ENCODE data around the gene RPRD1B.

RPRD1B gene

DNA sequence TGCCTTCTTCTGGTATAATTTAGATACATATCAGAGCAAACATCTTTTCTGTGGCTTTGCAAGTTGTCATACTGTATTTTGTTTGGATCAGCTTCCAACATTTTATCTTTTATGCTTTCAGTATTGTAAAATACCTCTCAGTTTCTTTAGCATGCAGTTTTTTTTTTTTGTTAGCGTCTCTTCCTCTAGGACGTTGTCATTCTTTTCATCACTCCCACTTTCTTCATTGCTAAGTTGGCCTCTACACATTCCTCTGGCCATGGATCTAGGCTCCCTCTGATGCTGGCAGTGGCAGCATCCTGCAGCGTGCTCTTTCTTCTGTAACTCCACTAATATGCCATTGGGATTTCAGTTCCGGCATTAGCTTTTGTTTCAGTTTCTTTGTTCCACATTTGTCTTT, 21.7 kb downstream of the RPRD1B start:
- Histone ChIP-seq H3K9me2 (replicated peaks; ENCODE audit: low read depth, low read length) (no peaks in the 10 kb centered on the region), H2AFZ (ENCODE audit: low read length) (no peak overlapping the region), H3K27me3 (ENCODE audit: insufficient read depth, low read length, poor library complexity, severe bottlenecking) (no peaks in the 10 kb centered on the region), H4K20me1 (ENCODE audit: insufficient read depth, low read length, poor library complexity, severe bottlenecking) (peaks cover 23% of the 10 kb centered on the region), H3F3A (ENCODE audit: low read depth) (no peaks in the 10 kb centered on the region), H3K4me2 (ENCODE audit: low read depth, low read length, poor library complexity, severe bottlenecking) (no peak overlapping the region), H3K4me1 (ENCODE audit: insufficient read depth, low read length, poor library complexity, severe bottlenecking) (no peaks in the 10 kb centered on the region), H3K9ac (ENCODE audit: low read depth, low read length, poor library complexity, severe bottlenecking) (no peak overlapping the region), H3K4me3 (ENCODE audit: low read length, poor library complexity, severe bottlenecking) (no peak overlapping the region), H3K9me3 (ENCODE audit: insufficient read depth, low read depth, low read length) (no peaks in the 10 kb centered on the region), H3K79me2 (ENCODE audit: insufficient read depth, low read length) (peaks cover 46% of the 10 kb centered on the region), H3K36me3 (ENCODE audit: insufficient read depth, low read length) (peaks cover 63% of the 10 kb centered on the region)
- TF ChIP-seq, protein P1, sequence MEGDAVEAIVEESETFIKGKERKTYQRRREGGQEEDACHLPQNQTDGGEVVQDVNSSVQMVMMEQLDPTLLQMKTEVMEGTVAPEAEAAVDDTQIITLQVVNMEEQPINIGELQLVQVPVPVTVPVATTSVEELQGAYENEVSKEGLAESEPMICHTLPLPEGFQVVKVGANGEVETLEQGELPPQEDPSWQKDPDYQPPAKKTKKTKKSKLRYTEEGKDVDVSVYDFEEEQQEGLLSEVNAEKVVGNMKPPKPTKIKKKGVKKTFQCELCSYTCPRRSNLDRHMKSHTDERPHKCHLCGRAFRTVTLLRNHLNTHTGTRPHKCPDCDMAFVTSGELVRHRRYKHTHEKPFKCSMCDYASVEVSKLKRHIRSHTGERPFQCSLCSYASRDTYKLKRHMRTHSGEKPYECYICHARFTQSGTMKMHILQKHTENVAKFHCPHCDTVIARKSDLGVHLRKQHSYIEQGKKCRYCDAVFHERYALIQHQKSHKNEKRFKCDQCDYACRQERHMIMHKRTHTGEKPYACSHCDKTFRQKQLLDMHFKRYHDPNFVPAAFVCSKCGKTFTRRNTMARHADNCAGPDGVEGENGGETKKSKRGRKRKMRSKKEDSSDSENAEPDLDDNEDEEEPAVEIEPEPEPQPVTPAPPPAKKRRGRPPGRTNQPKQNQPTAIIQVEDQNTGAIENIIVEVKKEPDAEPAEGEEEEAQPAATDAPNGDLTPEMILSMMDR (conservative IDR thresholded peaks at IDR 0.05; ENCODE audit: low read length) = no peak
- no peak for TF ChIP-seq EZH2phosphoT487 (IDR thresholded peaks at IDR 0.05; ENCODE audit: borderline replicate concordance)

DNA sequence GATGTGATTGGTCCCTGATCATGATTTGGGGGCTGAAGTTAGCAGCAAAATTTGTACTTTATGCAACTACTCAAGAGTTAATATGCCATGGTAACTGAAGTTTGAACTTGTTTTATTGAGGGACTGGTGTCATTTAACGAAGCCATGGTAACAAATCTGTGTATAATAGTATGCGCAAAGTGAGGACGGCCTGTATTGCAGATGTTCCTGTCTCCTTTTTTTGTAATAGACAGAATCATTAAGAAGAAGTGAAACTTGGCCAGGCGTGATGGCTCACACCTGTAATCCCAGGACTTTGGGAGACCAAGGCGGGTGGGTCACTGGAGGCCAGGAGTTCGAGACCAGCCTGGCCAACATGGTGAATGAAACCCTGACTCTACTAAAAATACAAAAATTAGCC, 22.3 kb downstream of the RPRD1B start:
- Histone ChIP-seq H3F3A (ENCODE audit: low read depth) (no peaks in the 10 kb centered on the region), H3K9me3 (ENCODE audit: insufficient read depth, low read depth, low read length) (no peaks in the 10 kb centered on the region), H2AFZ (ENCODE audit: low read length) (no peak overlapping the region), H4K20me1 (ENCODE audit: insufficient read depth, low read length, poor library complexity, severe bottlenecking) (peaks cover 17% of the 10 kb centered on the region), H3K4me3 (ENCODE audit: low read length, poor library complexity, severe bottlenecking) (no peak overlapping the region), H3K9ac (ENCODE audit: low read depth, low read length, poor library complexity, severe bottlenecking) (no peak overlapping the region), H3K79me2 (ENCODE audit: insufficient read depth, low read length) (peaks cover 40% of the 10 kb centered on the region), H3K27me3 (ENCODE audit: insufficient read depth, low read length, poor library complexity, severe bottlenecking) (no peaks in the 10 kb centered on the region), H3K9me2 (replicated peaks; ENCODE audit: low read depth, low read length) (no peaks in the 10 kb centered on the region), H3K36me3 (ENCODE audit: insufficient read depth, low read length) (peaks cover 63% of the 10 kb centered on the region), H3K4me1 (ENCODE audit: insufficient read depth, low read length, poor library complexity, severe bottlenecking) (no peaks in the 10 kb centered on the region), H3K4me2 (ENCODE audit: low read depth, low read length, poor library complexity, severe bottlenecking) (no peak overlapping the region)
- TF ChIP-seq, protein P1 (conservative IDR thresholded peaks at IDR 0.05; ENCODE audit: low read length) = no peak
- no peak for TF ChIP-seq EZH2phosphoT487 (IDR thresholded peaks at IDR 0.05; ENCODE audit: borderline replicate concordance)

DNA sequence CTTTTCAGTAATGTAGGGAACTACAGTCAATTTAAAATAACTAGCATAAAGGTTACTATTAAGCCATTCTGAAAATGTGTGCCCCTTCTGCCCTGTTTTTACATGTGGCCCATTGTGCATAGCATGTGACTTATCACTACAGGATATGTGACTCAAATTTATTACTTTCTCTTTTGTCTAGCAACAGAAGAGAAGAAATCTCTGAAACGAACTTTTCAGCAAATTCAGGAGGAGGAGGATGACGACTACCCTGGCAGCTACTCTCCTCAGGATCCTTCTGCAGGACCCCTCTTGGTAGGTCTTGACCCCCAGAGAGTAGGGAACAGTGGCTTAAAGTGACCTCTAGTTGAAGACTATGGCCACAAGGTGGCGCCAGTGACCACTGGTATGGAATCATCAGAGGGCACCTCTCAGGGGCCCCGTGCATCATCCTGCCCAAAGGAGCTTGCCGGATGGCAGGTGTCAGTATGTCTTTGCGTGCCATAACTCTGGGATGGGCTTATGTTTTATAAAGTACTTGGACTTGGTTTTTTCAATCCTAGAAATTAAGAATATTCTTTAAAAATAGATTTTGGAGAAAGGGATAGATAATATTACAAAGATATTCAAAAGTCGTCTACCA, 23.9 kb downstream of the RPRD1B start:
- peaks cover 14% of the 10 kb centered on the region for H4K20me1 ChIP-seq (ENCODE audit: insufficient read depth, low read length, poor library complexity, severe bottlenecking)

More for the DNA sequence above, 23.9 kb downstream of the RPRD1B start:
- H3K4me1 ChIP-seq (ENCODE audit: insufficient read depth, low read length, poor library complexity, severe bottlenecking) = no peaks in the 10 kb centered on the region
- no peak overlapping the region for H3K4me3 ChIP-seq (ENCODE audit: low read length, poor library complexity, severe bottlenecking)
- no peak overlapping the region for H3K4me2 ChIP-seq (ENCODE audit: low read depth, low read length, poor library complexity, severe bottlenecking)
- peaks cover 27% of the 10 kb centered on the region for H3K79me2 ChIP-seq (ENCODE audit: insufficient read depth, low read length)
- no peaks in the 10 kb centered on the region for H3F3A ChIP-seq (ENCODE audit: low read depth)
- no peak overlapping the region for H3K9ac ChIP-seq (ENCODE audit: low read depth, low read length, poor library complexity, severe bottlenecking)
- H3K27me3 ChIP-seq (ENCODE audit: insufficient read depth, low read length, poor library complexity, severe bottlenecking) = no peaks in the 10 kb centered on the region
- no peaks in the 10 kb centered on the region for H3K9me3 ChIP-seq (ENCODE audit: insufficient read depth, low read depth, low read length)
- H3K9me2 ChIP-seq (replicated peaks; ENCODE audit: low read depth, low read length) = no peaks in the 10 kb centered on the region
- H2AFZ ChIP-seq (ENCODE audit: low read length) = no peak overlapping the region
- TF ChIP-seq, protein P1 (conservative IDR thresholded peaks at IDR 0.05; ENCODE audit: low read length) = peak; percentile 92
- no peak for TF ChIP-seq EZH2phosphoT487 (IDR thresholded peaks at IDR 0.05; ENCODE audit: borderline replicate concordance)
- peaks cover 67% of the 10 kb centered on the region for H3K36me3 ChIP-seq (ENCODE audit: insufficient read depth, low read length)
